Large intestine (tissue), 3 donors: Measurements from ENCODE around the gene CRIP3. TPM values are rescaled to one million over a fixed set of nuclear protein-coding genes. Genes with fewer than 3 reads are reported as not detected.

Source experiments
- DNase-seq, 2 donors: peaks; one replicate each; pipeline versions ENCODE4 v3.0.0 to v3.0.0-alpha.2; 2013
- H3K27ac ChIP-seq: one replicate; pipeline ENCODE4 v1.5.1; 2013; ENCODE audit warnings: low read length
- H3K27me3 ChIP-seq: 2 replicates; pipeline ENCODE4 v1.6.1; 2013; ENCODE audit warnings: low read length; ENCODE audit not compliant: control insufficient read depth, insufficient read depth
- H3K36me3 ChIP-seq: 2 replicates; pipeline ENCODE4 v1.6.1; 2013; ENCODE audit warnings: low read length; ENCODE audit not compliant: control insufficient read depth, insufficient read depth
- H3K4me1 ChIP-seq: one replicate; pipeline ENCODE4 v1.6.1; 2013; ENCODE audit warnings: low read length; ENCODE audit not compliant: control insufficient read depth, insufficient read depth
- H3K4me3 ChIP-seq: one replicate; pipeline ENCODE4 v1.5.1; 2013; ENCODE audit warnings: low read length
- H3K9me3 ChIP-seq: one replicate; pipeline ENCODE4 v1.6.1; 2013; ENCODE audit warnings: mild to moderate bottlenecking, low read depth, low read length, moderate library complexity; ENCODE audit not compliant: control insufficient read depth
- WGBS: methylation state at CpG from one replicate; pipeline ENCODE4 v1.1.5; 2013; ENCODE audit warnings: low lambda C conversion rate; ENCODE audit not compliant: insufficient coverage; 5-methylcytosine and 5-hydroxymethylcytosine counted together
- polyA plus RNA-seq: library from polyadenylated mRNA; unstranded; fragments of 120-200 nt; gene quantifications from one replicate; pipeline ENCODE4 v1.2.1, GENCODE V29; 2013

The CRIP3 gene
- polyA plus RNA-seq, 1 donor = 8.4 TPM

DNA sequence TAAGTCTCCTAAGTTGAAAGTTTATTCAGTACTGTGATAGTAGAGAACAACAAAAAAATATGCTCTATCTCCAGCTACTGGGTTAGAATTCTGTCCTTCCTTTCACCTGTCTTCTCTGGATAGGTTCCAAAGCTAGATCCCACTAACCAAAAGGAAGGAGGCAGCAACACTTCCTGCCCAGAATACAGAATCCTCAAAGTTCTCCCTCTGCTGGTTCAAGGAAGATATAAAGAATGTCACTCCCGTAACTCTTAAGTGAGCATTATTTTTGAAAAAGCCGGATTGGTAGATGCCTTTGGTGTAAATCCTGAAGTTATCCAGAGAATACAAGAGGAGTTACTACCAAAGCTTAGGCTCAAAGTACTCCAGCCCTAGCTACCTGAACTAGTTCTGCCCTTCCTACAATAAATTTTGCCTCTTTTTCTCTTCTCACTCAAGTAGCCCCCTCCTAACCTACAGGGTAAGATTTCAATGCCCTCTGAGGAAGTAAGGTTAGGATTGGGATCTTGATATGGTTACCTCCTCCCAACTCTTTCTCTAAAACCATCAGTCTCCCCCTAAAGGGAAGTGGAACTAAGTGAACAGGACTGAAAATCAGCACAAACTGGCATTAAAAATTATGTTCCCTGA lies 26.0 kb upstream of the CRIP3 start:
- DNase-seq = peak; percentile 45 to 72
- Histone ChIP-seq H3K4me1 (peaks cover 21% of the 10 kb centered on the region), H3K9me3 (no peaks in the 10 kb centered on the region), H3K4me3 (no peak overlapping the region), H3K27ac (peak overlapping the region; percentile 9), H3K36me3 (peaks cover 18% of the 10 kb centered on the region), H3K27me3 (no peaks in the 10 kb centered on the region)
- WGBS = no CpG with 5 or more reads among the region's 2 CpGs

DNA sequence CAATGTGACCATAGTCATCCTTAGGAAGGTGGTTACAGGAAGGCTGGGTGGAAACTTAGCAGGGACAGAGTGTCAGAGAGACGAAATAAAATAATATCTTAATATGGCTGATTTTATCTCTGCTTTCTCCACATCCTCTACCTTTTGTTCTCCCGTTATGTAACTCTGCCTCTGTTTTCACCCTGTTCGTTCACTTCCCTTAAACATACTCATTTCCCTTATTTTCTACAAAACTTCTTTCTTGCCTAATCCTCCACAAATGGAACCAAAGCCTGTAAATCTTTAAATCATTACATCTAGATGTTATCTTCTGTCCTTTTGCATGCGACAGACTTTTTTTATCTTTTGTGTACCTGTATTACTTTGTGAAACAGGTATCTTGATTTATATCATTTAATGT lies 23.3 kb upstream of the CRIP3 start:
- DNase-seq = no peak
- H3K9me3 ChIP-seq = no peaks in the 10 kb centered on the region
- peaks cover 18% of the 10 kb centered on the region for H3K4me1 ChIP-seq
- H3K36me3 ChIP-seq = peaks cover 2% of the 10 kb centered on the region
- no peak overlapping the region for H3K27ac ChIP-seq
- H3K4me3 ChIP-seq = no peak overlapping the region
- H3K27me3 ChIP-seq = no peaks in the 10 kb centered on the region
- 82% methylated on average over 4 of the region's 4 CpGs for WGBS

DNA sequence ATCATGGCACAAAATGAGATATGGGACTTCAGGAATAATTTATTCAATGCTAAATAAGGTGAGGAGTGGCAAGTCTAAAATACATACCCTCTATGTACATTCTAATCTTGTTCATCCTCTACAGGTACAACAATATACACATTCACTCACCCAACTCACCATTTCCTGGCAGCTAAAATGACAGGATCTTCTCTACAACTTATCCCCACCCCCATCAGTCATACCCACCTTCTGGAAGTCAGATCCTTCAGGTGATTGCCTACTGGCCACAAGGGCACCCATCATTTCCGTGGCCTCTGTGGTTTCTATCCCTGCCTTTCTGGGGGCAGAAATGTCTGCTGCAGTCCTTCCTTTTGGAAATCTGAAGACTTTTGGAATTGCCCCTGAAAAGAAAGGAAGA lies 22.8 kb upstream of the CRIP3 start:
- Histone ChIP-seq H3K9me3 (no peaks in the 10 kb centered on the region), H3K27me3 (no peaks in the 10 kb centered on the region), H3K4me3 (no peak overlapping the region), H3K36me3 (peaks cover 2% of the 10 kb centered on the region), H3K27ac (no peak overlapping the region), H3K4me1 (peaks cover 18% of the 10 kb centered on the region)
- DNase-seq = no peak
- WGBS = no CpG with 5 or more reads among the region's 1 CpG

DNA sequence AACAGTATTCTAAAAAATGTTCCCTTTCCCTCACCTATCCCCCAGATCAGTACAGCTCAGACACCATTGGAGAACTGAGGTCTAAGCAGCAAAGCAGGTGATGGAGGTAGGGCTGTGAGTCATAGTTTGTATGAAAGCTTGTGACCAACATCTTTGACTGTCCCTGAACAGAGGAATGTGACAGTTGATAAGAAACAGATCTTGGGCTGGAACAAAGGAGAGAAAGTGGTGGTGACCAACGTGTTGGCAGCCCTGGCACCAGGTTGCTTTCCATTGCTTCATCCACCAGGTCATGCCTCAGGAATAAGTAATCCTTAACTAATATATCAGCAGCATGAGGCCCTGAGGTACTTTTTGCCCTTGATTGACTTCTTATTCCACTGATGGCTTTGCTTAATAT lies 19.9 kb upstream of the CRIP3 start:
- Histone ChIP-seq H3K4me3 (no peak overlapping the region), H3K9me3 (no peaks in the 10 kb centered on the region), H3K27me3 (no peaks in the 10 kb centered on the region), H3K36me3 (no peaks in the 10 kb centered on the region), H3K4me1 (no peaks in the 10 kb centered on the region), H3K27ac (no peak overlapping the region)
- peak; percentile 44 to 66 for DNase-seq
- no CpG with 5 or more reads among the region's 1 CpG for WGBS

DNA sequence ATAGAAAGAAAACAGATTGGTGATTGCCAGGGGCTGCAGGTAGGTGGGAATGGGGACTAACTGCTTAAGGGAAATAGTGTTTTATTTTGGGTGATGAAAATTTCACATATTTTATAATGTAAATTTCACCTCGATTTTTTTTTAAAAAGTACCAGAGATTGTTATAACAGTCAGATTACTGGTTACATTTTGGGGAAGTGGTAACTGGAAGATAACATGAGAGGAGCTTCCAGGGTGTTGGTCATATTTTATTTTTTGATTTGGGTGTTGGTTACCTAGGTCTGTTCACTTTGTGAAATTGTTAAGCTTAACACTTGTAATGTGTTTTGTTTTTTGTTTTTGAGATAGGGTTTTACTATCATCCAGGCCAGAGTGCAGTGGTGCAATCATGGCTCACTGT lies 17.2 kb upstream of the CRIP3 start:
- no CpG with 5 or more reads among the region's 1 CpG for WGBS
- DNase-seq = no peak
- no peaks in the 10 kb centered on the region for H3K4me1 ChIP-seq
- no peaks in the 10 kb centered on the region for H3K36me3 ChIP-seq
- H3K27ac ChIP-seq = no peak overlapping the region
- no peaks in the 10 kb centered on the region for H3K27me3 ChIP-seq
- H3K4me3 ChIP-seq = no peak overlapping the region
- H3K9me3 ChIP-seq = no peaks in the 10 kb centered on the region

DNA sequence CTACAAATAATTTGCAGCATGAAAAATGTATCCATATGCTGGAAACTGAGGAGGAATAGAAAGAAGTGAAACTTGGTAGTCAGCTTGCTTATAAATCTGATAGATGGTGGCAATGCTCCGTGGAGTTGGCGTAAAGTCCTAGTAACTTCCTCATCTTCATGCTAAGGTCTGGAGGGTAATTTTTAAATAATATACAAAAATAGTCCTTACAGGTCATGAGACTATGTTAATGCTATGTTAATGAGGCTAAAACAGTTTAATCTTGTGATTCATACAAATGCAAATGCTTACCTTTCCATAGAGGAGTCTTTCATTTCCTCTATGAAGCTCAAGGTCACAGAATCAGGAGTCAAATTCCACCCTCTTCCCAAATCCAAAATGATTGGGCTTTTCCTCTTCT lies 9.4 kb upstream of the CRIP3 start:
- no peak for DNase-seq
- Histone ChIP-seq H3K4me1 (no peaks in the 10 kb centered on the region), H3K4me3 (no peak overlapping the region), H3K36me3 (no peaks in the 10 kb centered on the region), H3K27ac (no peak overlapping the region), H3K9me3 (no peaks in the 10 kb centered on the region), H3K27me3 (no peaks in the 10 kb centered on the region)
- no CpG with 5 or more reads among the region's 2 CpGs for WGBS

DNA sequence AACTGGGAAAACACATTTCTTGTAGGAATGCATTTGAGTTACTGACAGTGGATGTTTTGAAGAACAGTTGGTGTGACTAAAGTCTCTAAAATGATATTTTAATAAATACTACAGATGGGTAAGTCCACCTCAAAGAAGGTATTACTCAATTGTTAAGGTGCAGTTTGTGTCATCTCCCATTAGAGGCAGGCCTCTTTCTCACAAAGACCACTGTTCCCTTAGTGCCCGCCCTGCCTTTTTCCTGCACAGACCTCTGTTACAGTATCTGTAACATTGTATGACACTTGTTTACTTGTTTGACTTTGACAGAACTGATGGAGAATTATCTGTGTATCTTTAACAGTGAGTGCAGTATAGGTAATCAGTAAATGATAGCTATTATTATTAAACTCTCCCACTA lies 5.2 kb upstream of the CRIP3 start:
- no CpG with 5 or more reads among the region's 1 CpG for WGBS
- DNase-seq = no peak
- H3K27ac ChIP-seq = no peak overlapping the region
- H3K36me3 ChIP-seq = no peaks in the 10 kb centered on the region
- no peaks in the 10 kb centered on the region for H3K9me3 ChIP-seq
- H3K27me3 ChIP-seq = peaks cover 3% of the 10 kb centered on the region
- H3K4me1 ChIP-seq = no peaks in the 10 kb centered on the region
- H3K4me3 ChIP-seq = no peak overlapping the region

DNA sequence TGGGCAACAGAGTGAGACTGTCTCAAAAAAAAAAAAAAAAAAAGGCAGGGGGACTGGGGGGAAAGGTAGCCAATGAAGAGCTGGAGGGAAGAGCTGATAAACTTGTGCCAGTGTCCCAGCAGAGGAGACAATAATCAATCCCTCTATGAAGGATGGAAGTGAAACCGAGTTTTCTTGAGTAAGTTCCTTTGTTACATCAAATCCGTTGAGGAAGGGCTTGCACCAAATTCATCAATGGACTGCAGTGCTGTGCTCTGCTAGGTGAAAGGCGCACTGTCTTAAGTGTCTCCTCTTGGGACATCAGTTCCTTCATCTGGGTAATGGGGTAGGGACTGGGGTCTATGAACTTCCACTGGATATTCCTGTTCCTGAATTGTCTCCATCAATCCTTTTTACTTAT lies 3.0 kb upstream of the CRIP3 start:
- Histone ChIP-seq H3K27ac (no peak overlapping the region), H3K4me3 (no peak overlapping the region), H3K4me1 (peaks cover 2% of the 10 kb centered on the region), H3K27me3 (peaks cover 5% of the 10 kb centered on the region), H3K36me3 (no peaks in the 10 kb centered on the region), H3K9me3 (no peaks in the 10 kb centered on the region)
- no CpG with 5 or more reads among the region's 3 CpGs for WGBS
- no peak for DNase-seq

DNA sequence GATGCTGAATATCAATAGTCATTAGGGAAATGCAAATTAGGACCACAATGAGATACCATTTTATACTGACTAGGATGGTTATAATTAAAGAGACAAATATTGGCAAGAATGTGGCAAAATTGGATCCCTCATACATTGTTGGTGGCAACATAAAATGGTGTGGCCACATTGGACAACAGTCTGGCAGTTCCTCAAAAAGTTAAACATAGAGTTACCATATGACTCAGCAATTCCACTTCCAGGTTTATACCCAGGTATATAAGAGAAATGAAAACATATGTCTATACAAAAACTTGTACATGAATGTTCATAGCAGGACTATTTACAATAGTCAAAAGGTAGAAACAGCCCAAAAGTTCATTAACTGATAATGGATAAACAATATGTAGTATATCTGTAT lies 2.0 kb upstream of the CRIP3 start:
- H3K4me1 ChIP-seq = peaks cover 2% of the 10 kb centered on the region
- no peak for DNase-seq
- H3K4me3 ChIP-seq = no peak overlapping the region
- peaks cover 5% of the 10 kb centered on the region for H3K27me3 ChIP-seq
- H3K27ac ChIP-seq = no peak overlapping the region
- no peaks in the 10 kb centered on the region for H3K9me3 ChIP-seq
- H3K36me3 ChIP-seq = no peaks in the 10 kb centered on the region

DNA sequence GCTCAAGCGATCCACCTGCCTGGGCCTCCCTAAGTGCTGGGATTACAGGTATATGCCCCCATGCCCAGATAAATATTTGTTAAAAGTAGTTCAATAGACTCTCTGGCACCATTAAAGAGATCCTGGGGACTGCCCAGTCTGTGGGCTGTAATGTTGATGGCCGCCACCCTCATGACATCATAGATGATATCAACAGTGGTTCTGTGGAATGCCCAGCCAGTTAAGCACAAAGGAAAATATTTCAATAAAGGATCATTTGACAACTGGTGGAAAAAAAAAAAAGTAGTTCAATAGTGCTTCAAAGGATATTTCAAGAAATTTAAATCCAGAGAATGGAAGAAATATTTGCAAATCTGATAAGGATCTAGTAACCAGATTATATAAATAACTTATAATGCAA lies 1.5 kb upstream of the CRIP3 start:
- Histone ChIP-seq H3K4me3 (no peak overlapping the region), H3K9me3 (no peaks in the 10 kb centered on the region), H3K27ac (no peak overlapping the region), H3K4me1 (peaks cover 2% of the 10 kb centered on the region), H3K36me3 (no peaks in the 10 kb centered on the region), H3K27me3 (peaks cover 5% of the 10 kb centered on the region)
- WGBS = 100% methylated on average over 1 of the region's 2 CpGs
- DNase-seq = no peak

DNA sequence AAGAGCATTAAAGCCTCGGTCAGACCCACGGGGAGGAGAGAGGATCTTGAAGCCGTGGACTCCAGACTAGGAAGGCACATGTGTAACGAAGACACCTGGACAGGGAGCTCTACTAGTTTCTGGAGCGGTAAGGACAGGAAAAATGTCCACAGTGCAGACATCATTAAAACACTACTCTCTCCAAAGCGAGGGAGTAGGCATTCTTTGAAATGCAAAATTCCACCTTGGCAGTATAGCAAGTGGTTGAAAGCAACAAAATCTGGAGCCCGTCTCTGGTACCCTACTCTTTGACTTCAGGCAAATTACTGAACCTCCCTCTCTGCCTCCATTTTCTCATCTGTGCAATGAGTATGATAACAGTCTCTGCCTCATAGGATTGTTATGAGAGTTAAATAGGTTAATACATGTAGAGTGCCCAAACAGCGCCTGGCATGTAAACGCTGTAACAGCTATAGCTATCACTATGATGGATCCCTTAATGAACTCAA lies 408 bp upstream of the CRIP3 start:
- peaks cover 2% of the 10 kb centered on the region for H3K4me1 ChIP-seq
- no peak overlapping the region for H3K27ac ChIP-seq
- H3K4me3 ChIP-seq = peak overlapping the region; percentile 19
- no peak for DNase-seq
- WGBS = 62% methylated on average over 2 of the region's 9 CpGs
- no peaks in the 10 kb centered on the region for H3K9me3 ChIP-seq
- peaks cover 5% of the 10 kb centered on the region for H3K27me3 ChIP-seq
- H3K36me3 ChIP-seq = no peaks in the 10 kb centered on the region
